Tibial nerve (tissue), 4 donors: ENCODE data around the gene POMC. TPM values are rescaled to one million over a fixed set of nuclear protein-coding genes. Genes with fewer than 3 reads are reported as not detected.
A peak's percentile ranks its signal among the peaks of the same experiment; 100 is the strongest.

Experiments
- DNase-seq, 2 donors: peaks; one replicate each; pipeline ENCODE4 v3.0.0-alpha.2; 2019; ENCODE audit warnings: low spot score in 2 of 2
- H3K27ac ChIP-seq, 4 donors: fragments of 200-600 bp; sonication (generic) in 3 of 4; one replicate each; pipeline ENCODE4 v1.5.1; 2017 to 2019; ENCODE audit warnings: mild to moderate bottlenecking in 1 of 4
- H3K27me3 ChIP-seq, 2 donors: fragments of 200-600 bp; sonication (generic) in 1 of 2; one replicate each; pipeline versions ENCODE4 v1.5.1 to v1.6.0; 2017 to 2019
- H3K36me3 ChIP-seq, 3 donors: fragments of 200-600 bp; sonication (generic); one replicate each; pipeline ENCODE4 v1.5.1; 2018 to 2019
- H3K4me1 ChIP-seq, 4 donors: fragments of 200-600 bp; sonication (generic) in 3 of 4; one replicate each; pipeline ENCODE4 v1.5.1; 2017 to 2019
- H3K4me3 ChIP-seq, 4 donors: fragments of 200-600 bp; sonication (generic) in 3 of 4; one replicate each; pipeline ENCODE4 v1.5.1; 2017 to 2019; ENCODE audit warnings: mild to moderate bottlenecking in 1 of 4, moderate library complexity in 1 of 4
- H3K9me3 ChIP-seq, 4 donors: fragments of 200-600 bp; sonication (generic) in 3 of 4; one replicate each; pipeline ENCODE4 v1.5.1; 2017 to 2019
- EP300 ChIP-seq, 2 donors: sonication (generic); formaldehyde crosslinking; IDR thresholded peaks; one replicate each; pipeline ENCODE4 v1.6.1; 2017; ENCODE audit warnings: antibody characterized with exemption in 2 of 2, mild to moderate bottlenecking in 1 of 2
- POLR2A ChIP-seq, 2 donors: fragments of 450-650 bp; IDR thresholded peaks; one replicate each; pipeline ENCODE4 v1.6.1; 2017; ENCODE audit warnings: antibody characterized with exemption in 2 of 2, mild to moderate bottlenecking in 2 of 2, moderate library complexity in 2 of 2
- WGBS, 2 donors: methylation state at CpG; one replicate each; pipeline ENCODE4 v1.1.5; 2018; 5-methylcytosine and 5-hydroxymethylcytosine counted together
- total RNA-seq, 4 donors: library from RNA; depleted of rRNA; stranded (reverse); fragments of >200 nt; gene quantifications; one replicate each; pipeline ENCODE4 v1.1.0, GENCODE V29; 2016
- TF ChIP-seq, protein P1 (sequence below), 5 experiments: fragments of 200-600 bp in 3 of 5; fragments of 450-650 bp in 2 of 5; sonication (generic) in 3 of 5; IDR thresholded peaks; one replicate each; pipeline ENCODE4 v1.5.1; 2016 to 2019; ENCODE audit warnings: antibody characterized with exemption in 5 of 5, mild to moderate bottlenecking in 3 of 5, moderate library complexity in 2 of 5

POMC gene
- 10 to 100 TPM in 1 of 4 donors, 1 to 10 TPM in 3; 4.5 to 29.9 (median 9.2) TPM for total RNA-seq

DNA sequence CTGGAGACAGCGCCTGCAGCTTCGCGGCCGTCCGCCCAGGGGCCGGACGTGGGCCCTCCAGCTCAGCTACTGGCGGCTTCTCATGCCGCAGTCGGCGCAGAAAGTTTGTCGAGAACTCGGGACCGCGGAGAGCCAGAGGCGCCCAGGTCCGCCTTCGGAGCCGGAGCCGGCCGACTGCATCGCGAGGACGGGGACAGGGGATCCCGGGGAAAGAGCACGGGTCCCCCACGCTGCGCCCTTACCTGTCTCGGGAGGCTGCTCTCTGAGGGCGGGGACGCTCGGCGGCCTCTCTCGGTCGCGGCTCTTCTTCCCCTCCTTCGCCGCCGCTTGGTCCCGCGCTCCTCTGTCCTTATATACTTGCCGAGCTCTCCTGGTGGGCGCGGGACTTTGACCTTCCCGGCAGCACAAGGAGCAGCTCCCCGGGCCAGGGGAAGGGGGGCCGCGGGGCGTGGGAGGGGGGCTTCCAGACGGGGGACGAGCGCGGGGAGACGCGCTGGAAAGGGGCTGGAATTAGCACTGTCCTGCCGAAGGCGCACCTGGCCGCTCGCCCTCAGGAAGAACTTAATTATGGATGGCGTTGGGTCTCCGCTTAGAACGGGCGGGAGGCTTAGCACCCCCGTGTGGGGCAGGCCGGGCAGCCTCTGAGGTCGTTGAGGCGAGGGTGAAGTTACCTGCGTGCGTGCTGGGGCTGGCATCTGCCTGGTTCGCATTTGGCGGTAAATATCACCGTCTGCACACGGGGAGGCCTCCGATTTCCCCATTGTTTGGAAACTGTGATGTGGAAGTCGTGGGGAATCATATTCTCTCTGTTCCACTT is at the start of gene POMC:
TSS of gene POMC (minus strand) at position 325 of the 817 bp plus-strand sequence. CDS start 3,808 bp downstream, outside the sequence.
- TF ChIP-seq, protein P1, sequence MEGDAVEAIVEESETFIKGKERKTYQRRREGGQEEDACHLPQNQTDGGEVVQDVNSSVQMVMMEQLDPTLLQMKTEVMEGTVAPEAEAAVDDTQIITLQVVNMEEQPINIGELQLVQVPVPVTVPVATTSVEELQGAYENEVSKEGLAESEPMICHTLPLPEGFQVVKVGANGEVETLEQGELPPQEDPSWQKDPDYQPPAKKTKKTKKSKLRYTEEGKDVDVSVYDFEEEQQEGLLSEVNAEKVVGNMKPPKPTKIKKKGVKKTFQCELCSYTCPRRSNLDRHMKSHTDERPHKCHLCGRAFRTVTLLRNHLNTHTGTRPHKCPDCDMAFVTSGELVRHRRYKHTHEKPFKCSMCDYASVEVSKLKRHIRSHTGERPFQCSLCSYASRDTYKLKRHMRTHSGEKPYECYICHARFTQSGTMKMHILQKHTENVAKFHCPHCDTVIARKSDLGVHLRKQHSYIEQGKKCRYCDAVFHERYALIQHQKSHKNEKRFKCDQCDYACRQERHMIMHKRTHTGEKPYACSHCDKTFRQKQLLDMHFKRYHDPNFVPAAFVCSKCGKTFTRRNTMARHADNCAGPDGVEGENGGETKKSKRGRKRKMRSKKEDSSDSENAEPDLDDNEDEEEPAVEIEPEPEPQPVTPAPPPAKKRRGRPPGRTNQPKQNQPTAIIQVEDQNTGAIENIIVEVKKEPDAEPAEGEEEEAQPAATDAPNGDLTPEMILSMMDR (IDR thresholded peaks at IDR 0.05) = no peak
- TF ChIP-seq POLR2A (IDR thresholded peaks at IDR 0.05) = no peak
- H3K4me3 ChIP-seq = peak within 1 kb of the TSS in 3 of 4 donors; percentile 40 to 47 (median 46)
- H3K9me3 ChIP-seq = peaks cover 0 to 8% (median 0%) of the 10 kb centered on the region in 4 donors
- H3K27ac ChIP-seq = no peak within 1 kb of the TSS
- no peak for DNase-seq
- H3K36me3 ChIP-seq = no peaks in the 10 kb centered on the region
- 8 to 10% methylated on average over 42 to 65 of the region's 75 CpGs for WGBS, 2 donors
- peaks cover 0 to 17% (median 11%) of the 10 kb centered on the region in 4 donors for H3K4me1 ChIP-seq
- peaks cover 0 to 72% of the 10 kb centered on the region in 2 donors for H3K27me3 ChIP-seq

GRCh38 chr2:25218100-25218499 is 49.7 kb upstream of the POMC start:
- no peaks in the 10 kb centered on the region for H3K9me3 ChIP-seq
- WGBS, 2 donors = 81 to 89% methylated on average over 3 of the region's 3 CpGs
- no peaks in the 10 kb centered on the region for H3K27me3 ChIP-seq
- no peak overlapping the region for H3K4me3 ChIP-seq
- H3K36me3 ChIP-seq = no peaks in the 10 kb centered on the region
- no peak for TF ChIP-seq POLR2A (IDR thresholded peaks at IDR 0.05)
- TF ChIP-seq, protein P1 (IDR thresholded peaks at IDR 0.05) = no peak
- TF ChIP-seq EP300 (IDR thresholded peaks at IDR 0.05) = no peak
- H3K27ac ChIP-seq = no peak overlapping the region
- no peak for DNase-seq
- H3K4me1 ChIP-seq = peaks cover 0 to 7% (median 3%) of the 10 kb centered on the region in 4 donors

GRCh38 chr2:25215948-25216679 is 47.7 kb upstream of the POMC start:
- TF ChIP-seq, protein P1 (IDR thresholded peaks at IDR 0.05) = peak in 1 of 5 experiments; percentile 21
- TF ChIP-seq POLR2A (IDR thresholded peaks at IDR 0.05) = no peak
- DNase-seq = peak; percentile 40 to 41
- no peaks in the 10 kb centered on the region for H3K36me3 ChIP-seq
- peak overlapping the region; percentile 60 to 78 (median 72) for H3K27ac ChIP-seq
- peaks cover 0 to 7% (median 3%) of the 10 kb centered on the region in 4 donors for H3K4me1 ChIP-seq
- no peaks in the 10 kb centered on the region for H3K27me3 ChIP-seq
- WGBS, 2 donors = 5 to 8% methylated on average over 21 to 27 of the region's 71 CpGs
- H3K9me3 ChIP-seq = no peaks in the 10 kb centered on the region
- peak overlapping the region; percentile 31 to 62 (median 55) for H3K4me3 ChIP-seq

- H3K27me3 ChIP-seq = no peaks in the 10 kb centered on the region
- DNase-seq = no peak
- TF ChIP-seq POLR2A (IDR thresholded peaks at IDR 0.05) (no peak), EP300 (IDR thresholded peaks at IDR 0.05) (no peak)
- TF ChIP-seq, protein P1 (IDR thresholded peaks at IDR 0.05) = no peak
- WGBS, 2 donors = 62 to 67% methylated on average over 5 of the region's 5 CpGs
- H3K27ac ChIP-seq = peak overlapping the region in 2 of 4 donors; percentile 60 to 71
- H3K4me1 ChIP-seq = peaks cover 0 to 7% (median 3%) of the 10 kb centered on the region in 4 donors
- H3K36me3 ChIP-seq = no peaks in the 10 kb centered on the region
- no peaks in the 10 kb centered on the region for H3K9me3 ChIP-seq
- H3K4me3 ChIP-seq = no peak overlapping the region
Observed at GRCh38 chr2:25215232-25215631, 46.9 kb upstream of the POMC start.
